Measurements from ENCODE around the gene PPP4C.

PPP4C gene

GRCh38 chr16:30046588-30046987, 29.2 kb upstream of the PPP4C start:
- no peak overlapping the region for H3K4me3 ChIP-seq (ENCODE audit: low read depth, low read length)
- DNase-seq (ENCODE audit: low read depth, low spot score), result no peak
- in situ Hi-C loops (cut with HindIII; ENCODE audit: low sequenced_read_pairs), result no loop called here

GRCh38 chr16:30049871-30050270, 25.9 kb upstream of the PPP4C start:
- in situ Hi-C loops (cut with HindIII; ENCODE audit: low sequenced_read_pairs), result no loop called here
- TF ChIP-seq CTCF (IDR thresholded peaks at IDR 0.05; ENCODE audit: low read depth, low read length), result no peak
- H3K4me3 ChIP-seq (ENCODE audit: low read depth, low read length), result no peak overlapping the region
- DNase-seq (ENCODE audit: low read depth, low spot score), result no peak

More at GRCh38 chr16:30046588-30046987, 29.2 kb upstream of the PPP4C start:
- no peak for TF ChIP-seq CTCF (IDR thresholded peaks at IDR 0.05; ENCODE audit: low read depth, low read length)

- no peak for TF ChIP-seq CTCF (IDR thresholded peaks at IDR 0.05; ENCODE audit: low read depth, low read length)
- peak; percentile 63 for DNase-seq (ENCODE audit: low read depth, low spot score)
- in situ Hi-C loops (cut with HindIII; ENCODE audit: low sequenced_read_pairs), result no loop called here
- H3K4me3 ChIP-seq (ENCODE audit: low read depth, low read length), result no peak overlapping the region
These were observed 24.3 kb upstream of the PPP4C start for GRCh38 chr16:30051518-30051917.

- in situ Hi-C loops (cut with HindIII; ENCODE audit: low sequenced_read_pairs), result no loop called here
- peak; percentile 90 for DNase-seq (ENCODE audit: low read depth, low spot score)
- no peak for TF ChIP-seq CTCF (IDR thresholded peaks at IDR 0.05; ENCODE audit: low read depth, low read length)
- peak overlapping the region; percentile 70 for H3K4me3 ChIP-seq (ENCODE audit: low read depth, low read length)
These were observed 23.0 kb upstream of the PPP4C start for GRCh38 chr16:30052671-30053372.

DNA sequence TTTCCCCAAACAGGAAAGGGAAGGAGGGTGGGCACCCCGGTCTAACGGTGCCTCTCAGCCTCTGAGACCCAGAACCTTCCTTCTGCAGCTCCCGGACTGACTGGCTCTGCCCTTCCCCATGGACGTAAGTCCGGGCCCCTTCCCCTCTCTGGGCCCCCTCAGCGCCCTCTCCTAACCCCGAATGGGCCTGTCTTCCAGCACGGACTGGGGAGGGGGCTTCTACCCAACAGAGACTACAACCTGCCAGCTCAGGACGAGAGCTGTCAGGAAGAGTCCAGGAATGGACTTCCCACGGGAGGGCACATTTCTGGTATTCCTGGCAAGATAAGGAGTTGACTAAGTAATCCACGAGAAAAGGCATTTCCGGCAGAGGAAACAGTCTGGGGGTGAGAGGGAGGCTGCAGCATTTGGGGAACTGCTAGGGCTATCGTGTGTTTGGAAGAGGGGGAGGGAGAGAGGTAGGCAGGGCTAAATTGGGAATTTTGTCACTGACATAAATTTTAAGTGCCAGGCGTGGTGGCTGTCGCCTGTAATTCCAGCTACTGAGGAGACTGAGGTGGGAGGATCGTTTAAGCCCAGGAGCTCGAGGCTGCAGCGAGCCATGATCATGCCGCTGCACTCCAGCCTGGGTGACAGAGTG, 22.3 kb upstream of the PPP4C start:
- in situ Hi-C loops (cut with HindIII; ENCODE audit: low sequenced_read_pairs), result no loop called here
- no peak for TF ChIP-seq CTCF (IDR thresholded peaks at IDR 0.05; ENCODE audit: low read depth, low read length)
- no peak for DNase-seq (ENCODE audit: low read depth, low spot score)
- peak overlapping the region; percentile 70 for H3K4me3 ChIP-seq (ENCODE audit: low read depth, low read length)

DNA sequence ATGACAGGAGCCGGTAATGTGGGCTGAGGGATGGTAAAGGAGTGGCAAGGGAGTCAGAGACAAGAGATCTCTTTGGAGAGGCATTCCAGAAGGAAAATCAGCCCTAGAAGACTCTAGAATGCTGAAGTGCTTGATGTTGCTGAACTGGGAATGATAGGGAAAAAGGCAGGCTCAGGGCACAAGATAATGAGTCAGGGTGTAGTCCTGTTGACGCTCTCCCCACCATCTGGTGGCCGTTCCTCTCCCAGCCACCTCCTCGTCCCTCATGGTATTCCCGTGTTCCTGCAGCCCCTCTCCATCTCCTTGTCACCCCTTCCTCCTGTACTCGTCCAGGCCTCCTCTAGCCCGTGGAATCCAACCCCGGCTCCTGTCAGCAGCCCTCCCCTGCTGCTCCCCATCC, 21.3 kb upstream of the PPP4C start:
- no peak overlapping the region for H3K4me3 ChIP-seq (ENCODE audit: low read depth, low read length)
- DNase-seq (ENCODE audit: low read depth, low spot score), result no peak
- in situ Hi-C loops (cut with HindIII; ENCODE audit: low sequenced_read_pairs), result no loop called here
- TF ChIP-seq CTCF (IDR thresholded peaks at IDR 0.05; ENCODE audit: low read depth, low read length), result no peak

All from astrocyte of the spinal cord (primary cell).